Eye (tissue), 1 donor: ENCODE data around the gene CNTNAP3B.
"Not testable (repeated sequence)": the region's sequence is repeated elsewhere in the genome, so short reads cannot be mapped to it uniquely, and the experiment has no call there.

Experiments used
- DNase-seq: peaks from one replicate; pipeline ENCODE4 v3.0.0-alpha.2; 2015

The CNTNAP3B gene

GRCh38 chr9:41974906-41975305 is 154.3 kb downstream of the CNTNAP3B start:
- not testable (repeated sequence) for DNase-seq

GRCh38 chr9:41953007-41953406 is 176.2 kb downstream of the CNTNAP3B start:
- not testable (repeated sequence) for DNase-seq

GRCh38 chr9:41941738-41942137 is 187.5 kb downstream of the CNTNAP3B start:
- not testable (repeated sequence) for DNase-seq

- not testable (repeated sequence) for DNase-seq
Observed at GRCh38 chr9:41938143-41938542, 191.1 kb downstream of the CNTNAP3B start.

- not testable (repeated sequence) for DNase-seq
Observed at GRCh38 chr9:41935727-41936126, 193.5 kb downstream of the CNTNAP3B start.

GRCh38 chr9:41929172-41929571 is 200.1 kb downstream of the CNTNAP3B start:
- DNase-seq = not testable (repeated sequence)

- DNase-seq = not testable (repeated sequence)
Observed at GRCh38 chr9:41917374-41917773, 211.9 kb downstream of the CNTNAP3B start.

- not testable (repeated sequence) for DNase-seq
Observed at GRCh38 chr9:41905488-41905887, 223.7 kb downstream of the CNTNAP3B start.

GRCh38 chr9:41902762-41903161 is 226.5 kb downstream of the CNTNAP3B start:
- DNase-seq = not testable (repeated sequence)

- DNase-seq = not testable (repeated sequence)
Observed at GRCh38 chr9:41898720-41899343, 230.4 kb downstream of the CNTNAP3B start.

- DNase-seq = not testable (repeated sequence)
Observed at GRCh38 chr9:41874557-41874956, 254.7 kb downstream of the CNTNAP3B start.

GRCh38 chr9:41855422-41855821 is 273.8 kb downstream of the CNTNAP3B start:
- not testable (repeated sequence) for DNase-seq

GRCh38 chr9:41851848-41852740 is 277.1 kb downstream of the CNTNAP3B start:
- not testable (repeated sequence) for DNase-seq

GRCh38 chr9:41847829-41848228 is 281.4 kb downstream of the CNTNAP3B start:
- DNase-seq = not testable (repeated sequence)
